ENCODE results near the gene FARP1. TPM values are rescaled to one million over a fixed set of nuclear protein-coding genes. Genes with fewer than 3 reads are reported as not detected.
A peak's percentile ranks its signal among the peaks of the same experiment; 100 is the strongest.

FARP1 gene
- total RNA-seq, 2 donors from 2014 or later = 23.7 to 26.3 TPM

DNA sequence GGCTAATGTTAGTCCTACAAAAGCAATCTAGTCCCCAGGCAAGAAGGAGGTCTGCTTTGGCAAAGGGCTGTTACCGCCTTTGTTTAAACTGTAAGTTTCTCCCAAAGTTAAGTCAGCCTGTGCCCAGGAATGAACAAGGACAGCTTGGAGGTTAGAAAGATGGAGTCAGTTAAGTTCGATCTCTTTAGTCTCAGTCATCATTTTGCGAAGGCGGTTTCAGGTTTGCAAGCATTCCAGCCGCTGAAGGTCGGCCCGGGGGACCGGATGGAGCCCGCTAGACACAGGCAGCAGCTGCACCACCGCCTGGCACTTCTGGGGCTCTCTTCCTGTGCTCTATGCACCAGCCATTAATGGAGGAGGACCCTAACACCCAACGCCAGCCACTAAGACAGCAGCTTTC is 342.7 kb downstream of the FARP1 start:
- DNase-seq (no peak), ATAC-seq (no peak)
- intact Hi-C loops (cut with DNase I) = no loop called here

GRCh38 chr13:98486412-98486811 is 343.5 kb downstream of the FARP1 start:
- intact Hi-C loops (cut with DNase I) = no loop called here
- ATAC-seq (no peak), DNase-seq (no peak)

- ATAC-seq (no peak), DNase-seq (no peak)
- intact Hi-C loops (cut with DNase I) = no loop called here
These were observed 344.1 kb downstream of the FARP1 start for GRCh38 chr13:98487016-98487415.

DNA sequence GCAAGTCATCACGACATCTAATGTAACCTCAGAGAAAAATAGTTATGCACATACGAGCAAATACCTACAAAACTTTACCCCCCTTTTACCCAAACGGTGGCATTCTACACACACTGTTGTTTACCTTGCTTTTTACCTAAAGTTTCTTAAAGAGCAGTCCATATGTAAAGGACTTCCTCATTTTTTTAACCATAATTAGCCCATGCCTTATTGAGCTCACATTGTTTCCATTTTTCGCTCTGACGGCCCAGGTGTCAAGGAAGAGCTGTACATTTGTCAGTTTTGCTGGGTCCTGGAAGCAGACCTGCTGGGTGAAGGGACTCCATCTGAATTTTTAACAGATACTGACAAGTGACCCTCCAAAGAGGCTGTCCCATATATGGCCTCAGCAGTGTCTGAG is 344.6 kb downstream of the FARP1 start:
- no peak for DNase-seq
- ATAC-seq = no peak
- intact Hi-C loops (cut with DNase I) = no loop called here

- ATAC-seq = no peak
- intact Hi-C loops (cut with DNase I) = no loop called here
- no peak for DNase-seq
These were observed 345.8 kb downstream of the FARP1 start for GRCh38 chr13:98488736-98489135.

- intact Hi-C loops (cut with DNase I) = no loop called here
These were observed 346.7 kb downstream of the FARP1 start for GRCh38 chr13:98489446-98490194.

DNA sequence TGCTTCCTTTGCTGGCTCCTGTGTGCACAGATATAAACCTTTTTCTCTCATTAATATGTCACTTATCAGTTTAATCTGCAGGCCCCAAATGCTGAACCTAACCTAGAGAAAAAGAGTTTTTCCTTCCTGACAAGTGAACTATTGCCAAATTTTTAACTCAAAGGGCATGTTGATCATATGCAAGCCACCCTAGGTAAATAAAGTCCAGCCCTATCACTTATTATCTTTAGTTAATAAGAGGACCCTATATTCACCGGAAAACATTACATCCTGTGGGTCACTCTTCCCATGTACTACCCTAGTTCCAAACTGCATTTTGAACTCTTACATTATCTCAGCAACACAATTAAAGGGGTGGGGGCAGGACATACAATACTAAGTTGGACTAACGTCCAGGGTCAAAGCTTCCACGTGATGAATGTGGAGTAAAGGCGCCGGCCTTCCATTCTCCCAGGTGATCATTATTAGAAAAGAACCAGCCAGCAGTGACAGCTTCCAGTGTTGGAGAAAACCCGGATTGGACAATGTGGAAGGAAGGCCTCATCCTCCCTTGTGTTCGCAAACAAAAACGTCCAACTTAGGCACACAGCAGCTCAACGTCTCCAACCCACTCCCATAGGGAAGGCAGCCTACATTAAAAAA is 347.4 kb downstream of the FARP1 start:
- ATAC-seq = no peak
- no peak for DNase-seq
- intact Hi-C loops (cut with DNase I) = no loop called here

More at GRCh38 chr13:98489446-98490194, 346.7 kb downstream of the FARP1 start:
- no peak for DNase-seq
- no peak for ATAC-seq

DNA sequence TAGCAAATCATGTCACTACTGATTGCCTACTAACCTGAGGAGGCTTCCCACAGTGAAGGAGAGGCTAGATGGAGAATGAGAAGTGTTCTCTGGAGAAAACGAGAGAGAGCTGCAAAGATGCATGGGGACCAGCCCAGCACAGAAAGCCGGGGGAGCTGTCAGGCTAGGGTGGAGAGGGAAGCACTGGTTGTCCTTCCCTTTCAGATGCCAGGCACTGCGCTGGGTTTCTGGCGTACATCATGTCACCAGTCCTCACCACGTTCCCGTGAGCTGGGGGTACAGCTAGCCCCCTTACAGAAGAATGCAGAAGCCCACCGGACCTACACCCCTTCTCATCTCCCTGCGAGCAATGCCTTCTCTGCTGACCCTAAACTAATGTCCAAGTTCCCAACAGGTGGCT is 348.0 kb downstream of the FARP1 start:
- DNase-seq = no peak
- no peak for ATAC-seq
- intact Hi-C loops (cut with DNase I) = no loop called here

GRCh38 chr13:98492335-98493041 is 349.6 kb downstream of the FARP1 start:
- no peak for ATAC-seq
- no peak for DNase-seq
- intact Hi-C loops (cut with DNase I) = no loop called here

DNA sequence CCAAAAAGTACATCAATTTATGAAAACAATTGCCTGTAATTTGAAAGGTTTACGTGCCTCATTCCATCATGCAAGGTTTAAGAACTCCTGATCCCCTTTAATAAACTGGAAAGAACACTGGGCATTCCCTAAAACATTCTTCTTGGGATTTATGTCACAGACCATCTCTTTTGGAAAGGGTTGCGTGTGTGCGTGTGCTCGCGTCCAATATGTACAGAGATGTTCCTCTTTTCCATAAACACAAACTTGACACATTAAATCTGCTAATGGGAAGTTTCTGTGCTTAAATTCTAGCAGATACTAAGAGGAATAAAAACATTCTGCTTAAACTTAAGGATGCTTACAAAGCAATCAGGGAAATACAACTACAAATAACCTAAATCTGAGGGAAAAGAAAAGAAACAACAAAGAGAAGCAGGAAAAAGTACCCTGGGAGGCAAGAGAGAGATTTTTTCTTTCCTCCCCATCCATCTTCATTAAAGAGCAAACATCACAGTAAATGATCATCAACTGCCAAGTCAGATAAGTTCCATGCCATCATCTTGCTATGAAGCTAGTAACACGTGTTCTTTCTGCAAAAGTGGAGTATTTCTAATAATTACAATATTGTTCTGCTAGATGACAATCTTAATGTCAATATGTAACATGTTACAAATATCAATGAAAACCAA is 350.3 kb downstream of the FARP1 start:
- ATAC-seq = no peak
- intact Hi-C loops (cut with DNase I) = no loop called here

DNA sequence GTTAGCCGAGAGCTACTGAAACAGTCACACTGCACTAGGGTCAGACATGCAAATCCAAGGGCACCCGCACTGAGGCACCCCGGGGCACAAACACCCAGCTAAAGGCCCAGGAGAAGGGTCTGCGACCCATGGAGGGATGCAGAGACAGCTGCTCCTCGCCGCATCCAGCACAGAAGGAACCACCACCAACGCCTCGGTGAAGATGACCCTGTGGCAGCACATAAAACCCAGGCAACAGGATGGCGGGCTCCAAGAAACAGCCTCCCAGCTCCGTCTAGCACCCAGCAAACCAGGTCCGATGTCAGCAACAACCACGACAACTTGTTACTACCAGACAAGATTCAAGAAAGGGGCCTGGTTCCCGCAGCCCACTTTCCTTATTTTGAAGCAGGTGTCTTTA is 351.9 kb downstream of the FARP1 start:
- no peak for ATAC-seq
- DNase-seq = no peak
- intact Hi-C loops (cut with DNase I) = no loop called here

More for the DNA sequence above, 350.3 kb downstream of the FARP1 start:
- no peak for DNase-seq

DNA sequence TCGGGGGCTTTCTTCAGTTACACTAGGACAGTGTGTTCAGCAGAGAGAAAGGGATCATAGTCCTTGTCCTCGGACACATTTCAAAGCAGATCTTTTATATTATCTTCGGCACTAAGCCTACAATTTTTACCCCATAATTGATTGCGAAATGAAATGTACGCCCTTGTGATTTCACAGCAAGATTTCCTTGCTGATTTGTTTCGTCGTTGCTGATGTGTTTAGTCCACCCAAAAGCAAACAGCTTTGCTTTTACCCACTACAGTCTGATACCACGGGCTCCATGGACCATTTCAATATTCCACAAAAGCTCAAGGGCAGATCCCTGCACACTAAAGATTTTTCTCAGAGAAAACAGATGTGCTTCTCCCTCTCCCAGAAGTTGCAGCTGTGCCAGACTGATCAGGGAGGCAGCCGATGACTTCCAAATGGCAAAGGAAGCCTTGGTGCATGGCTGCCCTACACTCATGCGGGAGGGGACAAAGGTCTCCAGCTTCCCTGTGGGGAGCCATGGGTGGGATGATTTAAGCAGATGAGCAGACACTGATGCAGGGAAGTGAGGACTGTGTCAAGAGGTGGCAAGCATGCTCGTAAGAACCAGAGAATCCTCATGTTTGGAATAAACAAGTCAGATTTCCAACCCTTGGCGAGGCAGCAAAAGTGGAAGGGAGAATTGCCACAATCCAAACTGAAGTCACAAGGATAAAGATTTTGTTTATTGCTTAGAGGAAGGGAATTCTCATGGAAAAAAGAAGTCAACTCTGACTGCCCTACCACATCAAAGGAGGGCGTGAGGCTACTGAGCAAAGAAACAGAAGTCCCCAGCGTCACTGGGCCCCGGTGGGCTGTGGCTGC is 353.0 kb downstream of the FARP1 start:
- no peak for DNase-seq

GRCh38 chr13:98496479-98496791 is 353.5 kb downstream of the FARP1 start:
- peak in 1 of 2 donors; percentile 21 for ATAC-seq
- intact Hi-C loops (cut with DNase I) = no loop called here
- no peak for DNase-seq

More for the DNA sequence above, 353.0 kb downstream of the FARP1 start:
- intact Hi-C loops (cut with DNase I) = no loop called here
- ATAC-seq = peak; percentile 24 to 63

DNA sequence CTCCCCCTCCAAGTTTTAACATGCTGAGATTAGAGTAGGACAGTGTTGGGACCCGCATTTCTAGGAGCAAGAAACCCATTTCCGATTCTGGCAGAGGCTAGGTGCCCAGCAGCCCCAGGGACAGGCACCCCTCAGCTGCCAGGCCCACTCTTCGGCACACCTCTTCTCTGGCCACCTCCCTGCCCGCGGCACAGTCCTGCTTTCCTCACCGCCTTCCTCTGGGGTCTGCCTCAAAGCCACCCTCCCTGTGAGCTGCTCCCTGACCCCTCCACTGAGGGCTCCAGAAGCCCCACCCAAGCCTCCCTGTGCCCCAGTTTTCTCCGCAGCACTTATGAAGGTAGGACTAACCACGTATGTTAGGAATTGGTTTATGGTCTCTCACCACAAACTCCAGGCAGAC is 354.1 kb downstream of the FARP1 start:
- ATAC-seq (peak in 1 of 2 donors; percentile 7), DNase-seq (no peak)
- intact Hi-C loops (cut with DNase I) = no loop called here

- intact Hi-C loops (cut with DNase I) = loop anchor here in 1 of 2 donors (10.0 kb wide), 1 partner anchor 74 kb away; the partner anchor contains the start of gene STK24
- no peak for DNase-seq
- no peak for ATAC-seq
These were observed 358.1 kb downstream of the FARP1 start for GRCh38 chr13:98500963-98501421.

- DNase-seq = no peak
- intact Hi-C loops (cut with DNase I) = loop anchor here in 1 of 2 donors (10.0 kb wide), 1 partner anchor 71 kb away; the partner anchor contains the start of gene STK24
- ATAC-seq = peak; percentile 50 to 59
These were observed 360.5 kb downstream of the FARP1 start for GRCh38 chr13:98503175-98504028.

GRCh38 chr13:98504029-98504351 is 361.1 kb downstream of the FARP1 start:
- DNase-seq (no peak), ATAC-seq (no peak)
- intact Hi-C loops (cut with DNase I) = loop anchor here in 1 of 2 donors (10.0 kb wide), 1 partner anchor 71 kb away; the partner anchor contains the start of gene STK24
